Stimulated activated CD4-positive, alpha-beta T cell treated with anti-CD3 and anti-CD28 coated beads, Interleukin-4, amount 100 ng/mL, for 1 hour (primary cell): ENCODE results near the gene RGS3.
"Not testable (repeated sequence)": the region's sequence is repeated elsewhere in the genome, so short reads cannot be mapped to it uniquely, and the experiment has no call there.

Source experiments
- DNase-seq: peaks from one replicate; pipeline ENCODE4 v3.0.0-alpha.2; 2020

Gene RGS3

DNA sequence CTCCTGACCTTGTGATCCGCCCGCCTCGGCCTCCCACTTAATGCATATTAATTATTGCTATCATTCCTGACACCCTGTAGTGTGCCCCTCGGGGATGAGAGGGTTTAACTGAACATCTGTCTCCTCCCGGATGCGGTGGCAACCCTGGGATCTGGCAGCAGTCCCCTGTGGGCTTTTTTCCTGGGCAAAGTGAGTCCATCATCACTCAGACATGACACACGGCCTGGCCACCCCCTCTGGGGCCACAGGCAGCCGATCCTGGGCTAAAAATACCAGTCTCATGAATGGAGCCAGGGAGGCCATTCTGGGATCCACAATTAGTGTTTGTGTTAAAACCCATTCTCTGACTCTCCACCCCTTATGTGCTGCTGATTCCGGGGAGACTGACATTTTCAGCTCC, 161.2 kb downstream of the RGS3 start:
- DNase-seq: no peak

DNA sequence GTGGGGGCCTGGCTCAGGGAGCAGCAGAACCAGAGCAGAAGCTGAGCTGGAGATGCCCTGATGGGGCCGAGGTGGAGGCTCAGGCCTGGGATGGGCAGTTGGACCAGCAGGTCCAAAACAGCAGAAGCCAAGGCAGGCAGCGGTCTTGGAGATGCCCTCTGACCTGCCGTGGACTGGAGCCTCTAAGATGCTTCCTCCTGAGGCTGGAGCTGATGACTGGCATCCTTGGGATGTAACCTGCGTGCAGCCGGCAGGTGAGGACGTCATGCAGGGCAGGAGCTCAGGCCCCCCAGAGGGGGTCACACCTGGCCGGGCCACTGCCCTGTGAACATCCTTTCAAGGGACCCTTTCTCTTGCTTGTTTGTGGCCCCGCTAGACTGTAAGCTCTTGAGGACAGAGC, 162.0 kb downstream of the RGS3 start:
- DNase-seq: no peak

DNA sequence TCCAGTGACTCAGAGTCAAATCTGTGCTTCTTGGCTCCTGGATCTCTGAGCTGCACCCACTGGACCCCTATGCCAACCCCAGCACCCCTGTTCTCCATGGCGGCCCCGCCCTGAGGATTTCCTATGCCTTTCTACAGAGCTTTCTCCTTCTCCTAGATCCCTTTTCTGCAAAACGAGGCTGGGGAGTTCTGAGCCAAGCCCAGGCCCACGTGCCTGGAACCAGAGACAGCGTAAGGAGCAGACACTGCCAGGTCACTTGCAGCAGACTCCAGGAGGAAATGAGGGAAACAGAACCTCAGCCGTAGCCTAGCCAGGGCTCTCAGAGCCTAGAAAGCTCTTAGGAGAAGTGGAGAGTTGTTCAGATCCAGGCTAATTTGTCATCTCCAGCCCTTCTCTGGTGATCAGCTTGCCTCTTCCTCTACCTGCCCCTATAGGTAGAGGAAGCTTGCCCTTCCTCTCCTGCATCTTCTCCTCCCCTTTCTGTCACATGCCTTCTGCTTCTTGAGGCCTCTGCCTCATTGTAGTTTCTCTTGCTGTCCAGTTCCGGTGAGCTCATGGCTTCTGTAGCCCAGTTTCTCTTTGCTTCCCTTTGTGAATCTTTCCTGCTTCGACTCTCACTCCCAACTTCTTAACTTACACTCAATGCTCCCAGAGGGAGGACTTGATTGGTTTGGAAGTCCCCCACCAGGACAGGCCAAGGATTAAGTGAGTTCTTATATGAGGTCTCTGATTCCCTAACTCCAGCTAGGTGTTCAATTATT, 163.4 kb downstream of the RGS3 start:
- no peak for DNase-seq

DNA sequence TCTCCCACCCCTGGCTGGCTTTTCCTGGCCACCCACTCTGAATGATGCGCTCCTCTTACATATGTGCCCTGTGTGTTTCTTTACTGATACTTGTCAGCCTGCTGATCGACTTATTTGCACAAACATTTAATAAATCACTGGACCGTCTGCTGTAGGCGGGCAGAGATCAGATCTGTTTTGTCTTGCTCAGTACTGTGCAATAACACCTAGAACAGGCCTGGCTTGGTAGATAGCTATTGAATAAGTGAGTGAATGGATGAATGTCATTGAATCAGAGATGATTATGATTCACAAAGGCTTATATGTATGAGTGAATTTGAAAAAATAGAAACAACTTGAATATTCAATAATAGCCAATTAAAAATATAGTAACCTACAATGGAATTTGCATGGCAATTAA, 165.1 kb downstream of the RGS3 start:
- DNase-seq: no peak

DNA sequence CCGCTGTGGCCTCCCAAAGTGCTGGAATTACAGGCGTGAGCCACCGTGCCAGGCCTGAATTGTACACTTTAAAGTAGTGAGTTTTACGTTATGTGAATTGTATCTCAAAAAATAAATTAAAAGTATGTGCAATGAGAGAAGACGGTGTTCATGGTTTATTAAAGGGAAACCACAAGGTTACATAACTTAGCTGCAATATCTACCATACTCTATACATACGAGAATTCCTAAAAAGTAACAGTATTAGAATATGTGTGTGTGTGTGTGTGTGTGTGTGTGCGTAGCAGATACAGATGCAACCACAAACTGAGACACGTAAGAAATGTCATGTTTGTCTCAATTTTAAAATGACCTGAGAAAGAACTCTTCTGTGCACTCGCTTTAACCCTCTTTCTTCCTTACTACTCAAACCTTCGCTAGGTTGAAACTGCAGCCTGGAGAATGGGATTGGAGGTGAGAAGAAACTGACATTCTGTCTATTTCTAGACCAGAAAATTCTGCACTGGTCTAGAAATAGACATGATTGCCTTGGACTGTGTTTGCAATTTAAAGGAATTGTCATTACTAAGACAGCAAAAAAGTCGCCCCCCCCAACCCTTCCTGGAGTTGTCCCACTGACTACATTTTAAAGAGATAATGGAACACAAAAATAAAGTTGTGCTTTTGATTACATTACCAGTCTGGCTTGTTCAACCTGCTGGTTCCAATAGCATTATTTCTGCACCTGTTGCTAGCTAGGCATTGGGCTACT, 167.0 kb downstream of the RGS3 start:
- no peak for DNase-seq

DNA sequence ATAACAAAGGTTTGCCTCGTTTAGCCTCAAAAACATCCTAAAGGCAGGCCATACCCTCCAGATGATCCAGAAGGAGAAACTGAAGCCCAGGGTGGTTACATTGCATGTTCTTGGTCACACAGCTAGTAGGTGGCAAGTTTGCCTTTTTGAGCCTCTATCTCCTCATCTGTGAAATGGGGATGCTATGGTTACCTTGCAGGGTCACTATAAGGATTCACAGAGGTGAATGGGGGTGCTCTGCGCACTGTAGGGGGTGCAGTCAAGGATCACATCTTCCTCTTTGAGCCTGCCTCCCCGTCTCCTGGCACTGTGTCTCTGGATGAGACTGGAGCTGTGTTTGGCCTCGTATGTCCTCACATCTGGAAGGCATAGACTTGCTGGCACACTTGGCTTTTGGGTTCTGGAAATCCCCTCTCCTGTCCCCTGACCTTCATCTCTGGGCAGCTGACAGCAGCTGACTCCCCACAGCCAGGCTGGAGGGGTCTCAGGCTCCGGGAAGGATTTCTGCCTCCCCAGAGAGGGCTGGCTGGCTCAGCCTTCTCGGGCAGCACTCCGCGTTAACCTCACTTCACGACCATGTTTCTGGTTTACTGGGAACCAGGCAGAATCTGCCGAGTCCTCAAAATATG, 167.7 kb downstream of the RGS3 start:
- DNase-seq: no peak

DNA sequence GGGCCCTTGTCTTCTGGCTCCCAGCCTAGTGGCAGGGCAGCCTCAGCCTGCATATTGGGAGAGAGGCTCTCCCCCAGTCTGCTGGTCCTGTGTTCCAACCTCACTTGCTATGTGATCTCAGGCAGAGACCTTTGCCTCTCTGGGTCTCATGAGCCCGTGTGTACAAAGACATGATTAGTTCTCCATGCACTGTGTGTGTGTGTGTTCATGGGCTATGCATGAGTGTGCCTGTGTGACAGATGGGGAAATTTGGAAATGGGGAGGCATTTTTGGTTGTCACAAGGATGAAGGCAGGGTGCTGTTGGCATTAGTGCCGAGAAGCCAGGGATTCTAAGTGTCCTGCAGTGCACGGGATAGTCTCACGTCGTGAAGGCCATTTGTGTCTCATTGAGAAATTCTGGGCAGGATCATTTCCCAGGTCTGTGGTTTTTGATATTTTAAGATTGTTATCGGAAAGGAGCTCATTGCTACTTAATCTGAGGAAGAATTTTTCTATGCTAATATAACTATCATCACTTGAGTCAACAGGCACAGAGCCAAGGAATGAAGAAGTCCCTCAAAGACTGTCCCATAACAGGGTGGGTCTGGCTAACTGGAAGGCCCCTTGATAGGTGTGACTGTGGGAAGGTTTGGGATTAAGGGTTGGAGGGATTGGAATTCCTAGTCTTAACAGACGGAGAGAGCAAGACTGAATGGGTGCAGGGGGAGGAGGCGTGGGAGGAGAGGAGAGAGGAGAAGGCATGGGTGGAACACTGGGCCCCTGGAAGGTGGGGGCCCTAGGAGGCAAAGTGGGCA, 168.5 kb downstream of the RGS3 start:
- no peak for DNase-seq

DNA sequence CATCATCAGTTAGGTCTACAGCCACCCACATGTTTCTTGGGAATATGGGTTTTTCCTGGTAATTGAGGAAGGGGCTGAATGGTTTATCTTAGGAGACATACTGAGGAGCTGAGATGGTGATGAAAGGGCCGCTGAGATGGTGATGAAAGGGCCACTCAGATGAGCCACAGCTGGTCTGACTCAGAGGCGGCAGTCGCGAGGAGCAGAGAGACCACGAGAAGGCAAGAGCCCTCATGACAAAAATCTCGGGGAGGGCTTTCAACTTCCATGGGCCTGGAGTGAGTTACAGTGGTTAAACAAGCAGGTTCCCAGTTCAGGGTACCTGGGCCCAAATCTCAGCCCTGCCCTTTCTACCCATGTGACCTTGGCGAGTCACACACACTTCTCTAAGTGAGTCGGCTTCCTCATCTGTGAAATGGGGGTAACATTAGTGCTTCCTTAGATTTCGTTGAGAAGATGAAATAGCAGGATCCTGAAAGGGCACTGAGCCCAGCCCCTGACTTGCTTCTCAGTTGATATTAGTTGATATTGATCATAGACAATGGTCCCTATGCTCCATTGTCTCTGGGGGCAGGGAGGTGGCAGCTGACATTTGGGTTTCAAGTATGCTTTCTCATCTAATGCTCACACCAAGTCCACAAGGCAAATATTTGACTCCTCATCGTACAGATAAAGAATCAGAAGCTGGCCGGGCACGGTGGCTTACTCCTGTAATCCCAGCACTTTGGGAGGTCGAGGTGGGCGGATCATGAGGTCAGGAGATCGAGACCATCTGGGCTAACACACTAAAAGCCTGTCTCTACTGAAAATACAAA, 169.5 kb downstream of the RGS3 start:
- no peak for DNase-seq

DNA sequence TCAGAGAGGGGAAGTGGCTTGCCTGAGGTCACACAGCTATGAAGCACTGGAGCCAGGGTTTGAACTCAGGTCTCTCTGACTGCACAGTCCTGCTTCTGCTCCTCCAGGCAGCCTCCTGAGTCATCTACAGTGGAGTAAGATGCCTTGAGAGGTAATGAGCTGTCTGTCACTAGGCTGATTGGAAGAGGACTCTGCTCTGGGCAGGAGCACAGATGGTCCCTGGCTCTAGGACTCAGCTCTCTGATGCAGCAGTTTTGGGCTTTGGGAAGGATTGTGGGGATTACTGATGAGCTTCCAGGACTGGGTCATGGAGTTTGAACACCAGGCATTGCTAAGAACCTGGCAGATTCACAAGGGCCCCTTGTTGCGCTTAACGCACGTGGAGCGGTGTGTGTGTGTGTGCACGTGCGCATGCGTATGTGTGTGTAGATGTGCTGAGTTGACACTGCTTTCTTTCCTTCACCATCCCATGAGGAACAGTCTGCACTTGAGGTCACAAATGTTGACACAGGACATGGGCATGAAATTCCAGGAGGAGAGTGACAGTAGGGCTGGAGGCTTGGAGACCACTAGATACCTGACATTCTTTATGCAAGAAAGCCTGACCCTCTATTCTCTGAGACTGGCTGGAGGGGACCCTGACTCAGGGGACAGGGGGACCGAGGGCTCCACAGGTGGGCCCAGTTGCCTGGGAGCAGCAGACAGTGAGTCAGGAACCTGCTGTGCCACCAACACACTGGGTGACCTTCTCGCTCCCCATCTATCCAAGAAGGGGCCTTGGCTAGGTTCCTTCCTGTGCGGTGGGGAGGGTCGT, 170.5 kb downstream of the RGS3 start:
- DNase-seq: no peak

DNA sequence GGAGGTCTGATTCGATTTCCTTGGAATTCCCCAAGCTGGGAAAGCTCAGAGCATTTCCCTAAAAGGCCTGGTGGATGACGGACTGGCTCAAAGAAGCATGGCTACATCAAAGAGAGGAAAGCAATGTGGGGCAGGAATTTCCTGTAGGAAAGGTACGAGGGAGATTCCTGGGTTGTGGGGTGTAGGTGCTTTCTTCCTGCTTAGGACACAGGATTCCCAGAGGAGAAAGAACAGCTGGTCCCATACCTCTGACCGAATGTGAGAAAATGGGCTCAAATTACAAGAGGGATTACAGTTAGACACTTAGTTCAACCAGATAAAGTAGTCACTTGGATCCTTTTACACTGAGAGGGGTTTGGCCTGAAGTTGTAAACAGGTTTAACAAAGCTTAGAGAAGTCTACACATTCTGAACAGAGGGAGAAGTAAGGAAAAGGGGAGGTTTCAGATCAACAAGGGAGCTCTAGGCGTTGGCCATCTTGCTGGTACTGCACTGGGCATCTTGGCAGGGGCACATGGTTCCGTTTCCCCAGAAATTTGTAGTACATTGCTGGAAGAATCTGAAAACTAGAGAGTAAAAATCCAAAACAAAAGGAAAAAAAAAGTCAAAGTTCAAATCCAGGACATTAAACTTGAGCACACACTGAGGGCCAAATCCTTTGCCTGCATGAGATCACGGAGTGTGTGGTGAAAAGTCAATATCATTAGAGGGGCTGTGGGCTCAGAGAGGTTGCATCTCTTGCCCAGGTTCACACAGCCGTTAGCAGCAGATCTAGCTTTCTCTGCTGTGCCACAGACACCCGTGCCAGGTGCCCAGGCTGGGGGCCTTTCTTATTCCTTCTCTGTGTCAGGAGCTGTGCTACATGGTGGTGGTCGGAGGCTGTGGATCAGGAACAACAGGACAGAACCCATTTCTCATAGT, 171.3 kb downstream of the RGS3 start:
- no peak for DNase-seq

DNA sequence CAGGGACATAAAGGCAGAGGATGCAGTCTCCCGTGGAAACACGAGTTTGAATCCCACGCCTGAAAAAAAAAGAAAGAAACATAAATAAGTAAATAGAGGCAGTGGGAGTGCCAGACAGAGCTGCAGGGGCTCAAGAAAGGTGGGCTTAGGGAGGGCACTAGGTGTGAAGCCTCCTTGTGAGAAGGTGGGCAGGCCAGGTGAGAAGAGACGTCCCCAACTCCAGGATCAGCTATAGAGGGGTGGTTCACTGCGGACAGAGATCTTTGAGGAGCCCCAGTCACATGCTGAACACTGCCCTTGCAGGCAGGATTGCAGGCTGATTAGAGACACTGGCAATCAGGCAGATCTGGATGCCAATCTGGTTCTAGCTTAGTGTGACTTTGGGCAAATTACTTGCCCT, 172.1 kb downstream of the RGS3 start:
- DNase-seq: no peak

DNA sequence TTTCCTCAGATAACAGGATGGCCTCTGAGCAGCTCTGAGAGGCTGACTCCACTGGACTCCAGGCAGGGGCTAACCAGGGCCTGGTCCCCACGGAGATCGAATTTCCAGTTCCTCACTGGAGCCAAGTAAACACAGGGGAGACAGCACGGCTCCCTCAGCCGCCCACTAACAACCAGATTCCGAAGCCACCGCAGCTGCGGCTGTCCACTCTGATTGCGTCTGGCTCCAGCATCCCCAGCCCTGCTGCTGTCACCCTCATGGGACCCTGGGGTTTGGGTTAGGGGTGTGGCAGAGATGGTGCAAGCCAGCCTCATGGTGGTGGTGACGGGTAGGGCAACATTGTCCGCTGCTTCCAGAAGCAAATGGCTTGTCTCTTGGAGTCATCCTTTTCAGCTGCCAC, 172.6 kb downstream of the RGS3 start:
- no peak for DNase-seq

DNA sequence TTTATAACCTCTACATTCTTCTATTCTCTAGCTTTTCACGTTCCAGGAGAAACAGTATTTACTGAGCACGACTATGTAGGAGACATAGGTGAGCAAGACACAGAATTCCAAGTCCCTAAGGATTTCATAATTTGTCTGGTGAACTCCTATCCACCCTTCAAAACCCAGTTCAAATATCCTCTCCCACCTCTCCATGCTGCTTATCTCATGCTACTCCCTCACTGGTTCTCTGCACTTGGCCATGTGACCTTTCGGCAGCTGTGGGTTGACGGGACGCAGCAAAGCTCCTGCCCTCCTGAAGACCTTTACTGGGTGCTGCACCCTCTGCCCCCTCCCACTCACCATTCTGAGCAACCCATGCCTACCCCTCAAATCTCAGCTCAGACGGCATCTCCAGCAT, 173.2 kb downstream of the RGS3 start:
- DNase-seq: no peak

DNA sequence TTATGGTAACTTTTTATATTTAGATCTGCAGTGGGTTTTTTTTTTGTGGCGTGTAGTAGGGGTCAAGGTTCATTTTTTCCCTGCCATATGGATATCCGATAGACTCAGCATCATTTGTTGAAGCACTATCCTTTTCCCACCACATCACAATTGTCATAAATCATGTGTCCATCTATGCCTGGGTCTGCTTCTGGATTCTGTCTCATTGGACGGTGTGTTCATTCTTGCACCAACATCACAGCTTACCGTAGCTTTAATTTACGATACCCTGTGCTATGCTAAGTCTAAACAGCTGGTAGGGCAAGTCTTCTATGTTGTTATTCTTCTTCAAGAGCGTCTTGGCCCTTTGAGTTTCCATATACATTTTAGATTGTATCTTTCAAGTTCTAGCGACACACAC, 175.0 kb downstream of the RGS3 start:
- DNase-seq: no peak

DNA sequence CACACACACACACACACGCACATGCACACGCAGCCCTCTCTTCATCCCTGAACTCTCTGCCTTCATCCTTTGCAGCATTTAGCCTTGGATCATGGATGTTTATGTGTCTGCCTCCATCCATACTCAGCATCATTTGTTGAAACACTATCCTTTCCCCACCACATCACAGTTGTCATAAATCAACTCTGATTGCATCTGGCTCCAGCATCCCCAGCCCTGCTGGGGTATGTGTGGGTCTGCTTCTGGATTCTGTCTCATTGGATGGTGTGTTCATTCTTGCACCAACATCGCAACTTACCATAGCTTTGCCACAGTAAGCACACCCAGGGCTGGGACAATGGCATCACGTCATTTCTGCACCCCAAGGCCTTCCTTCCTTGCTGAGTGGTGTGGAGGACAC, 175.4 kb downstream of the RGS3 start:
- no peak for DNase-seq

DNA sequence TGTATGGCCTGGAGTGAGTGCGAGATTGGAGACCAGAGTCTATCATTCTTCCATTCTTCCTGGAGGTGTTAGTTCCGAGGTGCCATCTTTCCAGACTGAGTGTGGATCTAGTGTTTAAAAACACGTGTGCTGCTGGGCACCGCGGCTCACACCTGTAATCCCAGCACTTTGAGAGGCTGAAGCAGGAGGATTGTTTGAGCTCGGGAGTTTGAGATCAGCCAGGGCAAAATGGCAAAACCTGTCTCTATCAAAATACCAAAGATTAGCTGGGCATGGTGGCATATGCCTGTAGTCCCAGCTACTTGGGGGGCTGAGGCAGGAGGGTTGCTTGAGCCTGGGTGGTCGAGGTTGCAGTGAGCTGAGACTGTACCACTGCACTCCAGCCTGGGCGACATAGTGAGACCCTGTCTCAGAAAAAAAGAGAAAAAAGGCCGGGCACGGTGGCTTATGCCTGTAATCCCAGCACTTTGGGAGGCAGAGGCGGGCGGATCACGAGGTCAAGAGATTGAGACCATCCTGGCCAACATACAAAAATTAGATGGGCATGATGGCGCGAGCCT, 176.0 kb downstream of the RGS3 start:
- DNase-seq: not testable (repeated sequence)

DNA sequence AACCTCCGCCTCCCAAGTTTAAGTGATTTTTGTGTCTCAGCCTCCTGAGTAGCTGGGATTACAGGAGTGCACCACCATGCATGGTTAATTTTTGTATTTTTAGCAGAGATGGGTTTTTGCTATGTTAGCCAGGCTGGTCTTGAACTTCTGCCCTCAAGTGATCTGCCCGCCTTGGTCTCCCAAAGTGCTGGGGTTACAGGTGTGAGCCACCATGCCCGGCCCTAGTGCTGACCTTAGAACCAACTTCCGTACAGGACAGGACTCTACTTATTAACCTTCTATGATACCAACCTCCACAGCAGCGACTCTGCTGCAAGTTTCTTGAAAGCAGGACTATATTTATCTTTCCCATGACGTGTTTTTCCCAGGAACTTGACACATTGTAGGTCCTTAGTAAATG, 176.9 kb downstream of the RGS3 start:
- DNase-seq: no peak

DNA sequence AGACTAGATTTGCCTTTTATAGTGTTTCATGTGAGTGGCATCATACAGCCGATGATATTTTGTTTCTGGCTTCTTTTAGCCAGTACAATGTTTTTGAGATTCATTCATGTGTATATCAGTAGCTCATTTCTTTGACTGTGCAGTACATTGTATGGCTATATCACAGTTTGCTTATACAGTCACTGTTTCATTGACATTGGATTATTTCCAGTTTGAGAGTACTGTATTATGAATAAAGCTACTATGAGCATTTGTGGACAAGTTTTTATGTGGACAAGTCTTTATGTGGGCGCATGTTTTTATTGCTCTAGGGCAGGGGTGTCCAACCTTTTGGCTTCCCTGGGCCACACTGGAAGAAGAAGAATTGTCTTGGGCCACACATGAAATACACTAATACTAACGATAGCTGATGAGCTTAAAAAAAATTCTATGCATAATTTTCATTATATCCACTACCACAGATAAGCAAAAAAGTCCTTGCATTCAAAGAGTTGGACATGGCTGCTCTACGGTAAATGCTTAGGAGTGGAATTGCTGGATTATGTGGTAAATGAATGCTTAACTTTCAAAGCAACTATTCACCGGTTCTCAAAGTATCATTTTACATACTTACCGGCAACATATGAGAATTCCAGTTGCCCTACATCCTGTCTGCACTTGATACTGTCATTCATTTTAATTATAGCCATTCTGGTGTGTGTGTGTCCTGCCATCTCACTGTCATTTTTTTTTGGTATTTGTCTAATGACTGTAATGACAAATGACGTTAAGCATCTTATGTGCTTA, 177.8 kb downstream of the RGS3 start:
- no peak for DNase-seq

DNA sequence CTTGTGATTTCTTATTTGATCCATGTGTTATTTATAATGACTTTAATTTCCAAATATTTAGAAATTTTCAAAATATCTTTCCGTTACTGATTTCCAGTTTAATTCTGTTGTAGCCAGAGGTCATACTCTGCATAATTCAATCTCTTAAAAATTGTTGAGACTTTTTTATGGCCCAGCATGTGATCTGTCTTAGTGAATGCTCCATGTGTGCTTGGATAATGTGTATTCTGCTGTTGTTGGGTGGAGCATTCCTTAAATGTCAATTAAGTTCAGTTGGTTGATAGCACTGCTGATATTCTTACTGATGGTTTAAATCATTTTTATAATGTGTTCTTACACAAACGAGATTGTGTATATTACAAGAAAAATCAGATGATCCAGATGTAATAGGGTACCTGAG, 180.8 kb downstream of the RGS3 start:
- DNase-seq: no peak
